Bronchial epithelial cell (primary cell): ENCODE data around the gene QSOX1. TPM values are rescaled to one million over a fixed set of nuclear protein-coding genes. Genes with fewer than 3 reads are reported as not detected.

Experiments used
- DNase-seq: peaks from one replicate; pipeline ENCODE4 v3.0.0-alpha.2; 2010; ENCODE audit warnings: low read depth
- FAIRE-seq: peaks from 2 replicates; lab custom pipeline; 2011; peaks lifted over from hg19 to GRCh38; lab: Jason Lieb, UNC
- H3K27me3 ChIP-seq: 2 replicates; pipeline ENCODE4 v1.5.1; 2011; ENCODE audit warnings: low read length; ENCODE audit not compliant: control insufficient read depth, insufficient read depth
- H3K36me3 ChIP-seq: 2 replicates; pipeline ENCODE4 v1.5.1; 2011; ENCODE audit warnings: low read length; ENCODE audit not compliant: control insufficient read depth, insufficient read depth
- H3K4me3 ChIP-seq: 2 replicates; pipeline ENCODE4 v1.5.1; 2011; ENCODE audit warnings: mild to moderate bottlenecking, low read depth, low read length, control low read depth
- total RNA-seq: library from RNA; depleted of rRNA; stranded (reverse); fragments of >200 nt; gene quantifications from 2 replicates; pipeline ENCODE4 v1.2.1, GENCODE V29; 2014
- TF ChIP-seq, protein P1 (sequence below): IDR thresholded peaks from 2 replicates; pipeline ENCODE4 v1.5.1; 2011; ENCODE audit warnings: mild to moderate bottlenecking, moderate library complexity, low read length, control low read depth, inconsistent platforms; ENCODE audit not compliant: insufficient read depth, severe bottlenecking

QSOX1 gene
- total RNA-seq, 1 donor from 2014 or later = 134 TPM

DNA sequence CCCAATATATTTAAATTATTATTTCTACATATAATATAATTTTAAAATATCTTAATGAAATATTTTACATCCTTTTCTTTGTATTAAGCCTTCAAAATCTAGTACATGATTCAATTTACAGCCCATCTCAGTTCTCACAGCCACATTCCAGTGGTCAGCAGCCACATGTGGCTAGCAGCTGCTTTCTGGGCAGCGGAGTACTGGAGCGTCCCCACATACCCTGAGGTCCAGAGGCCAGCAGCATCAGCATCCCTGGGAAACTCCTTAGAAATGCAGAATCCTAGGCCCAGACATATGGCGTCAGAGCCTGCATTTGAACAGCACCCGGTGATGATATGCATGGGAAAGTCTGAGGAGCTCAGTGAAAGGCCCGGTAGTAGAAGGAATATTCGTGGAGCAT is 66.8 kb downstream of the QSOX1 start:
- H3K4me3 ChIP-seq = no peak overlapping the region
- FAIRE-seq (no peak), DNase-seq (no peak)
- H3K27me3 ChIP-seq = peaks cover 15% of the 10 kb centered on the region
- TF ChIP-seq, protein P1, sequence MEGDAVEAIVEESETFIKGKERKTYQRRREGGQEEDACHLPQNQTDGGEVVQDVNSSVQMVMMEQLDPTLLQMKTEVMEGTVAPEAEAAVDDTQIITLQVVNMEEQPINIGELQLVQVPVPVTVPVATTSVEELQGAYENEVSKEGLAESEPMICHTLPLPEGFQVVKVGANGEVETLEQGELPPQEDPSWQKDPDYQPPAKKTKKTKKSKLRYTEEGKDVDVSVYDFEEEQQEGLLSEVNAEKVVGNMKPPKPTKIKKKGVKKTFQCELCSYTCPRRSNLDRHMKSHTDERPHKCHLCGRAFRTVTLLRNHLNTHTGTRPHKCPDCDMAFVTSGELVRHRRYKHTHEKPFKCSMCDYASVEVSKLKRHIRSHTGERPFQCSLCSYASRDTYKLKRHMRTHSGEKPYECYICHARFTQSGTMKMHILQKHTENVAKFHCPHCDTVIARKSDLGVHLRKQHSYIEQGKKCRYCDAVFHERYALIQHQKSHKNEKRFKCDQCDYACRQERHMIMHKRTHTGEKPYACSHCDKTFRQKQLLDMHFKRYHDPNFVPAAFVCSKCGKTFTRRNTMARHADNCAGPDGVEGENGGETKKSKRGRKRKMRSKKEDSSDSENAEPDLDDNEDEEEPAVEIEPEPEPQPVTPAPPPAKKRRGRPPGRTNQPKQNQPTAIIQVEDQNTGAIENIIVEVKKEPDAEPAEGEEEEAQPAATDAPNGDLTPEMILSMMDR = no peak
- H3K36me3 ChIP-seq = no peaks in the 10 kb centered on the region

DNA sequence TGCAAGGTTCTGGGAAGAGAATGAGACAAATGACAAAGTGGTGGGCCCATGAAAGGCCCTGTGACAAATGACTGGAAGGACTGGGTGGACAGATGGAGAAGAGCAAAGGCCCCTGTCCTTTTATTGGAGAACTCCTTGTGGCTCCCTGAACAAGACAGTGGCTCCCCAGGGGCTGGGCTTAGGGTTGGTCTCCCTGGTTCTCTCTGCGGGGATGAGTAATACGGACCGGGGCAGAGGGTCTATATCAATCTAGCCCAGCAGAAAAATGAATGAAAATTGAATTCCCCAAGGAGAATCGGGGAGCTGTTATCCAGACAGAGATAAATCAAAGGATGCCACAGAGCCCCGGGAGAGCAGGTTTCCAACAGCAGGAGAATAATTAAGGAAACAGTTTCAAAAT is 70.2 kb downstream of the QSOX1 start:
- Histone ChIP-seq H3K4me3 (no peak overlapping the region), H3K36me3 (no peaks in the 10 kb centered on the region), H3K27me3 (peaks cover 31% of the 10 kb centered on the region)
- DNase-seq (no peak), FAIRE-seq (no peak)
- TF ChIP-seq, protein P1 = no peak

DNA sequence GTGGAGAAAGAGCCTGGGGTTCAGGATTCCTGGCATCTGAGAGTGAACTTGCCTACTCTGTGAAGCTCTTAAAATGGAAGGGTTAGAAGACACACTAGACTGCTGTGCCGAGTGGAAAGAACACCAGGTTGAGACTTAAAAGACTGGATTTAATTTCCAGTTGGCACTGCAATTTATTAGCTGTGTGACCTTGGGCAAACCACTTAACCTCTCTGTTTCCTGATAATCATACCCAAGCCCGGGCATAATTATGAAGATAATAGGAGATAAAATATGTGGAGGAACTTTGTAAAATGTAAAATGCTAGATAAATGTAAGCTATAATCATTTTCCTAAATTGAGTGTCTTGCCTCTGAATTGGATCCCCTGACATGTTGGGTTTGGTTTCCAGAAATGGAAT is 70.7 kb downstream of the QSOX1 start:
- TF ChIP-seq, protein P1 = no peak
- no peak for DNase-seq
- no peaks in the 10 kb centered on the region for H3K36me3 ChIP-seq
- H3K4me3 ChIP-seq = no peak overlapping the region
- no peak for FAIRE-seq
- H3K27me3 ChIP-seq = peaks cover 33% of the 10 kb centered on the region

DNA sequence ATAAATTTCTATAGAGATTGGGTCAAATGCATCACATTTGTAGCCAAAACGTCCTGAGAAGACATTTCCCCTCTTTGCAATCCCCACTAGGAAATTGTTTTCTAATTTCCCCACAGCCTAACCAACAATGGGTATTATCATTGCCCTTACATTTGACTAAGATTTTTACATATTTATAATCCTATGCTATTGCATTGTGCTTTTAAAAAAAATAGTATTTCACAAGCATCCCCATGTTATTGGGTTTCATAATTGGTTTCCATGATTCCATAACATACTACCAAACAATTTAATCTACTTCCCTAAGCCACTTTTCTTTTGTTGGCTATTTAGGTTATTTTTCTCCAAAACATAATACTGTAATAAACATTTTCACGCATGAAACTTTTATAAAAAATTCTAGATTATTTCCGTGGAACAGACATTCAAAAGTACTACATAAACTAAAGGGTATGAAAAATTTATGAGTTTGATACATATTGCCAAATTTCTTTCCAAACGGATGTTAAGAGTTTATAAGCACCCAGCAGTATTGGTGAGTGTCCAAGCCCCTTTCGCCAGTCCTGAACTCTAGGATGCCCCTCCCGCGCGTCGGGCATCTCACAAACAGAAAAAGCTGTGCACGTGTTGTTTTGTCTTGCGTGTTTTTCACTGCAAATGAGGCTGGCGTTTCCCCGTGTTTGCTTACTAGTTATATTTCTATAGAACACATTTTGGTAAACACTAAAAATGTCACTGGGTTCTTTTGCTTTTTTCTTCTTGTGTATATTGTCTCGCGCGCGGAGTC is 73.4 kb downstream of the QSOX1 start:
- FAIRE-seq (no peak), DNase-seq (no peak)
- no peaks in the 10 kb centered on the region for H3K36me3 ChIP-seq
- H3K27me3 ChIP-seq = peaks cover 49% of the 10 kb centered on the region
- TF ChIP-seq, protein P1 = no peak
- H3K4me3 ChIP-seq = no peak overlapping the region

DNA sequence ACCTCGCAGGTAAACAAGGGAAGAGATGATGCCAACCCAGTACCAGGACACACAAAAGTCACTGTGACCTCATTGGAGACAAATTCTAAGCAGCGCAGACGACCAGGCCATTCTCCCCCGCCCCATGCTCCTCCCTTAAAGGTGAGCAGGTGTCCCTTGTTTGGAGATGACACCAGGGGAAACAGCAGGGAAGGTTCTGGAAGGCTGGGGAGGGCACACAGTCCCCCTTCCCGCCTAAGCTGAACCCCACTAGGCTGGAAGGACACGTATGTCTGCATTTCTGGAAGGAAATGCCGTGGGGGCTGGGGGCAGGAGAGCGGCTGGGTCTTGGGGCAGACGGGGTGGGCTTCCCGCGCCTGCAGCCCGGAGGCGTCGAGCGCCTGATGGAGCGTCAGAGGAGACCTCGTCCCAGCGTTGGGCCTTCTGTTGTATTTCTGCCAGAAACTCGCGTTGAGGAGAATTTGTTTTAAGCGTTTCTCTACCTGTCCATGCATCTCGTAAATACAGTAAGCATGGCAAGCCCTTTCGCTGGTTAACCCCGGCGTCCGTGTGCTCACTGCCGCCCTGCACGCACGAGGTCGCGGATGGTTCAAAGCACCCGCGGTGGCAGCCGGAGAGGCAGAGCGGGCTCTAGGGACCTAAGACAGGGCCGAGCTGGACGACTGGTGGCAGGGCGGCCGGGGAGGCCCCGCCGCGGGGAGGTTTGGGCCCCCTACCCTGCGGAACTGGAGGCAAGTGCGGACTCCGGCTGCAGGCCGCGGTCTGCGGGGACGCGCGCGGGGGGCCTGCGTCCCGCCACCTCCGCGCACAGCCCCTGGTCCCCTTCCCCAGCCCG is 74.2 kb downstream of the QSOX1 start:
- TF ChIP-seq, protein P1 = no peak
- FAIRE-seq (no peak), DNase-seq (no peak)
- Histone ChIP-seq H3K4me3 (peak overlapping the region; percentile 46), H3K36me3 (no peaks in the 10 kb centered on the region), H3K27me3 (peaks cover 56% of the 10 kb centered on the region)
